ENCODE data around the gene FKBP6. TPM values are rescaled to one million over a fixed set of nuclear protein-coding genes. Genes with fewer than 3 reads are reported as not detected.
"Not testable (repeated sequence)": the region's sequence is repeated elsewhere in the genome, so short reads cannot be mapped to it uniquely, and the experiment has no call there.

The FKBP6 gene
- total RNA-seq, 2 experiments from 2014 or later: not detected

GRCh38 chr7:73352784-73353183 lies 24.8 kb downstream of the FKBP6 start:
- POLR2A ChIA-PET: no interaction called here
- no peak overlapping the region for H3K27ac Mint-ChIP-seq
- CTCF ChIA-PET: no interaction called here
- H3K4me1 Mint-ChIP-seq: no peaks in the 10 kb centered on the region
- peaks cover 2% of the 10 kb centered on the region for H3K27me3 Mint-ChIP-seq
- no peak for DNase-seq
- no peaks in the 10 kb centered on the region for H3K36me3 Mint-ChIP-seq (ENCODE audit: low read depth)
- H3K4me3 Mint-ChIP-seq: no peak overlapping the region
- no peaks in the 10 kb centered on the region for H3K9me3 Mint-ChIP-seq

GRCh38 chr7:73353243-73353642 lies 25.3 kb downstream of the FKBP6 start:
- ChIA-PET CTCF (no interaction called here), POLR2A (no interaction called here)
- no peak for DNase-seq
- no peaks in the 10 kb centered on the region for H3K36me3 Mint-ChIP-seq (ENCODE audit: low read depth)
- no peaks in the 10 kb centered on the region for H3K9me3 Mint-ChIP-seq
- no peak overlapping the region for H3K4me3 Mint-ChIP-seq
- peaks cover 2% of the 10 kb centered on the region for H3K27me3 Mint-ChIP-seq
- H3K4me1 Mint-ChIP-seq: no peaks in the 10 kb centered on the region
- H3K27ac Mint-ChIP-seq: no peak overlapping the region

- Mint-ChIP-seq H3K4me1 (no peaks in the 10 kb centered on the region), H3K36me3 (ENCODE audit: low read depth) (no peaks in the 10 kb centered on the region), H3K4me3 (no peak overlapping the region), H3K9me3 (no peaks in the 10 kb centered on the region), H3K27me3 (peaks cover 3% of the 10 kb centered on the region), H3K27ac (no peak overlapping the region)
- ChIA-PET CTCF (no interaction called here), POLR2A (no interaction called here)
- no peak for DNase-seq
Observed at GRCh38 chr7:73354196-73354595, 26.2 kb downstream of the FKBP6 start.

- Mint-ChIP-seq H3K36me3 (ENCODE audit: low read depth) (no peaks in the 10 kb centered on the region), H3K9me3 (no peaks in the 10 kb centered on the region), H3K4me3 (no peak overlapping the region), H3K27me3 (peaks cover 4% of the 10 kb centered on the region), H3K27ac (no peak overlapping the region), H3K4me1 (no peaks in the 10 kb centered on the region)
- ChIA-PET CTCF (no interaction called here), POLR2A (no interaction called here)
- no peak for DNase-seq
Observed at GRCh38 chr7:73354821-73355220, 26.9 kb downstream of the FKBP6 start.

- Mint-ChIP-seq H3K4me1 (no peaks in the 10 kb centered on the region), H3K4me3 (no peak overlapping the region), H3K36me3 (ENCODE audit: low read depth) (no peaks in the 10 kb centered on the region), H3K27me3 (peaks cover 9% of the 10 kb centered on the region), H3K27ac (no peak overlapping the region), H3K9me3 (no peaks in the 10 kb centered on the region)
- no peak for DNase-seq
- CTCF ChIA-PET: no interaction called here
- POLR2A ChIA-PET: no interaction called here
Observed at GRCh38 chr7:73356159-73356558, 28.2 kb downstream of the FKBP6 start.

- Mint-ChIP-seq H3K4me1 (no peaks in the 10 kb centered on the region), H3K9me3 (no peaks in the 10 kb centered on the region), H3K4me3 (no peak overlapping the region), H3K36me3 (ENCODE audit: low read depth) (no peaks in the 10 kb centered on the region), H3K27me3 (peaks cover 9% of the 10 kb centered on the region), H3K27ac (no peak overlapping the region)
- ChIA-PET POLR2A (no interaction called here), CTCF (no interaction called here)
- DNase-seq: no peak
Observed at GRCh38 chr7:73358590-73359275, 30.8 kb downstream of the FKBP6 start.

- Mint-ChIP-seq H3K4me3 (no peak overlapping the region), H3K36me3 (ENCODE audit: low read depth) (no peaks in the 10 kb centered on the region), H3K27me3 (peaks cover 9% of the 10 kb centered on the region), H3K9me3 (no peaks in the 10 kb centered on the region), H3K4me1 (no peaks in the 10 kb centered on the region), H3K27ac (no peak overlapping the region)
- CTCF ChIA-PET: no interaction called here
- POLR2A ChIA-PET: no interaction called here
- no peak for DNase-seq
Observed at GRCh38 chr7:73359306-73359705, 31.3 kb downstream of the FKBP6 start.

- Mint-ChIP-seq H3K4me3 (no peak overlapping the region), H3K4me1 (no peaks in the 10 kb centered on the region), H3K36me3 (ENCODE audit: low read depth) (no peaks in the 10 kb centered on the region), H3K27me3 (peaks cover 9% of the 10 kb centered on the region), H3K9me3 (no peaks in the 10 kb centered on the region), H3K27ac (no peak overlapping the region)
- no peak for DNase-seq
- POLR2A ChIA-PET: no interaction called here
- CTCF ChIA-PET: no interaction called here
Observed at GRCh38 chr7:73359746-73360375, 31.9 kb downstream of the FKBP6 start.

- H3K36me3 Mint-ChIP-seq (ENCODE audit: low read depth); H3K4me1 Mint-ChIP-seq; POLR2A ChIA-PET; CTCF ChIA-PET; H3K27ac Mint-ChIP-seq; H3K4me3 Mint-ChIP-seq; DNase-seq; H3K9me3 Mint-ChIP-seq; H3K27me3 Mint-ChIP-seq: not testable (repeated sequence)
Observed at GRCh38 chr7:73360590-73360989, 32.6 kb downstream of the FKBP6 start.

GRCh38 chr7:73363225-73364005 lies 35.5 kb downstream of the FKBP6 start:
- H3K36me3 Mint-ChIP-seq (ENCODE audit: low read depth): no peaks in the 10 kb centered on the region
- no peak overlapping the region for H3K4me3 Mint-ChIP-seq
- DNase-seq: no peak
- POLR2A ChIA-PET: no interaction called here
- H3K27ac Mint-ChIP-seq: no peak overlapping the region
- CTCF ChIA-PET: no interaction called here
- H3K4me1 Mint-ChIP-seq: no peaks in the 10 kb centered on the region
- H3K9me3 Mint-ChIP-seq: no peaks in the 10 kb centered on the region
- peaks cover 7% of the 10 kb centered on the region for H3K27me3 Mint-ChIP-seq

- Mint-ChIP-seq H3K9me3 (no peaks in the 10 kb centered on the region), H3K4me3 (no peak overlapping the region), H3K27me3 (peaks cover 6% of the 10 kb centered on the region), H3K27ac (no peak overlapping the region), H3K4me1 (no peaks in the 10 kb centered on the region), H3K36me3 (ENCODE audit: low read depth) (no peaks in the 10 kb centered on the region)
- DNase-seq: no peak
- POLR2A ChIA-PET: no interaction called here
- CTCF ChIA-PET: no interaction called here
Observed at GRCh38 chr7:73364006-73364728, 36.2 kb downstream of the FKBP6 start.

- Mint-ChIP-seq H3K27me3 (no peaks in the 10 kb centered on the region), H3K4me1 (no peaks in the 10 kb centered on the region), H3K4me3 (no peak overlapping the region), H3K9me3 (no peaks in the 10 kb centered on the region), H3K36me3 (ENCODE audit: low read depth) (no peaks in the 10 kb centered on the region), H3K27ac (no peak overlapping the region)
- CTCF ChIA-PET: interaction anchor here (0.6 kb wide), 1 partner anchor 23 kb away, joined by 3 read pairs; no protein-coding TSS in a partner anchor
- POLR2A ChIA-PET: no interaction called here
- DNase-seq: no peak
Observed at GRCh38 chr7:73366127-73366526, 38.2 kb downstream of the FKBP6 start.

- ChIA-PET POLR2A (no interaction called here), CTCF (no interaction called here)
- Mint-ChIP-seq H3K9me3 (no peaks in the 10 kb centered on the region), H3K27me3 (no peaks in the 10 kb centered on the region), H3K36me3 (ENCODE audit: low read depth) (no peaks in the 10 kb centered on the region), H3K27ac (no peak overlapping the region), H3K4me3 (no peak overlapping the region), H3K4me1 (no peaks in the 10 kb centered on the region)
- DNase-seq: no peak
Observed at GRCh38 chr7:73366990-73367389, 39.0 kb downstream of the FKBP6 start.
